Fibroblast of lung (primary cell): ENCODE data around the gene ALDH6A1. TPM values are rescaled to one million over a fixed set of nuclear protein-coding genes. Genes with fewer than 3 reads are reported as not detected.

Experiments used
- DNase-seq, 2 donors: peaks; one replicate each; pipeline versions ENCODE4 v3.0.0 to v3.0.0-alpha.2; 2010; ENCODE audit warnings: low read depth in 2 of 2
- H2AFZ ChIP-seq: 2 replicates; pipeline ENCODE4 v1.5.1; 2012; ENCODE audit warnings: low read length, control low read depth, inconsistent platforms
- H3K27ac ChIP-seq: 2 replicates; pipeline ENCODE4 v1.5.1; 2011; ENCODE audit warnings: low read length, control low read depth; ENCODE audit not compliant: insufficient read depth
- H3K27me3 ChIP-seq: 2 replicates; pipeline ENCODE4 v1.5.1; 2011; ENCODE audit warnings: mild to moderate bottlenecking, low read length; ENCODE audit not compliant: control insufficient read depth, insufficient read depth
- H3K36me3 ChIP-seq: 2 replicates; pipeline ENCODE4 v1.5.1; 2011; ENCODE audit warnings: low read length; ENCODE audit not compliant: control insufficient read depth, insufficient read depth
- H3K4me1 ChIP-seq: 2 replicates; pipeline ENCODE4 v1.5.1; 2011; ENCODE audit warnings: low read length; ENCODE audit not compliant: control insufficient read depth, insufficient read depth; ENCODE audit errors: extremely low read depth
- H3K4me2 ChIP-seq: 2 replicates; pipeline ENCODE4 v1.5.1; 2011; ENCODE audit warnings: low read length, control low read depth; ENCODE audit not compliant: insufficient read depth; ENCODE audit errors: extremely low read depth
- H3K4me3 ChIP-seq, 4 experiments: fragments of 200-600 bp in 1 of 4; sonication (generic) in 1 of 4; replicated peaks in 1 of 4; 2 replicates each; pipeline ENCODE4 v1.5.1; 2011 to 2016; ENCODE audit warnings: low read length in 4 of 4, low read depth in 3 of 4, mild to moderate bottlenecking in 3 of 4, control low read depth in 2 of 4, inconsistent platforms in 1 of 4, mixed read lengths in 1 of 4; ENCODE audit not compliant: insufficient read depth in 1 of 4; ENCODE audit errors: control extremely low read depth in 1 of 4
- H3K79me2 ChIP-seq: 2 replicates; pipeline ENCODE4 v1.5.1; 2012; ENCODE audit warnings: mild to moderate bottlenecking, low read length, inconsistent platforms; ENCODE audit not compliant: control insufficient read depth, insufficient read depth
- H3K9ac ChIP-seq: 2 replicates; pipeline ENCODE4 v1.5.1; 2011; ENCODE audit warnings: mild to moderate bottlenecking, low read length, control low read depth; ENCODE audit not compliant: insufficient read depth
- H3K9me3 ChIP-seq: 2 replicates; pipeline ENCODE4 v1.5.1; 2012; ENCODE audit warnings: low read depth, low read length; ENCODE audit not compliant: control insufficient read depth, insufficient read depth
- H4K20me1 ChIP-seq: 2 replicates; pipeline ENCODE4 v1.5.1; 2011; ENCODE audit warnings: low read length; ENCODE audit not compliant: control insufficient read depth, insufficient read depth; ENCODE audit errors: extremely low read depth
- CTCF ChIP-seq, 2 donors: IDR thresholded peaks in 1 of 2; conservative IDR thresholded peaks in 1 of 2; 1 replicate in 1 of 2; 2 replicates in 1 of 2; pipeline ENCODE4 v1.5.1; 2011 to 2012; ENCODE audit warnings: low read length in 2 of 2, control low read depth in 1 of 2, inconsistent platforms in 1 of 2, low read depth in 1 of 2, mild to moderate bottlenecking in 1 of 2
- EZH2 ChIP-seq: IDR thresholded peaks from 2 replicates; pipeline ENCODE4 v1.5.1; 2012; ENCODE audit warnings: low read length, control low read depth, mild to moderate bottlenecking; ENCODE audit errors: missing control alignments
- polyA plus RNA-seq, 2 donors: library from polyadenylated mRNA; depleted of rRNA in 1 of 2; stranded (reverse) in 1 of 2; unstranded in 1 of 2; fragments of >200 nt; gene quantifications; 2 replicates each; pipeline ENCODE4 v1.2.1, GENCODE V29; 2011 to 2012; ENCODE audit warnings: missing spikeins in 1 of 2
- total RNA-seq: library from RNA; depleted of rRNA; stranded (reverse); fragments of >200 nt; gene quantifications from 2 replicates; pipeline ENCODE4 v1.2.1, GENCODE V29; 2014

The ALDH6A1 gene
- total and polyA plus RNA-seq, 2 donors (not counting 1 experiment from before 2014, with no cell fraction given) = 16.2 to 38.6 TPM

- no peak overlapping the region for H3K4me2 ChIP-seq
- H3K9ac ChIP-seq = no peak overlapping the region
- peaks cover 9% of the 10 kb centered on the region for H3K79me2 ChIP-seq
- no peak for TF ChIP-seq EZH2
- TF ChIP-seq CTCF (conservative IDR thresholded peaks at IDR 0.05 in 1 of 2, IDR thresholded peaks at IDR 0.05 in 1 of 2; ENCODE audit: low read depth in 1 of 2, low read length in 2 of 2) = no peak
- DNase-seq = no peak
- H3K4me1 ChIP-seq = no peaks in the 10 kb centered on the region
- H3K36me3 ChIP-seq = no peaks in the 10 kb centered on the region
- no peaks in the 10 kb centered on the region for H3K9me3 ChIP-seq
- no peak overlapping the region for H3K4me3 ChIP-seq
- no peak overlapping the region for H2AFZ ChIP-seq
- H4K20me1 ChIP-seq = no peaks in the 10 kb centered on the region
- H3K27me3 ChIP-seq = no peaks in the 10 kb centered on the region
- H3K27ac ChIP-seq = no peak overlapping the region
These were observed 5.2 kb upstream of the ALDH6A1 start for GRCh38 chr14:74089251-74090020.

- no peak overlapping the region for H3K9ac ChIP-seq
- no peak for DNase-seq
- no peaks in the 10 kb centered on the region for H3K4me1 ChIP-seq
- peak overlapping the region; percentile 74 for H3K4me2 ChIP-seq
- H3K9me3 ChIP-seq = no peaks in the 10 kb centered on the region
- no peak overlapping the region for H2AFZ ChIP-seq
- peak overlapping the region; percentile 73 to 95 (median 92) for H3K4me3 ChIP-seq
- peaks cover 9% of the 10 kb centered on the region for H3K79me2 ChIP-seq
- H3K27ac ChIP-seq = peak overlapping the region; percentile 94
- H3K36me3 ChIP-seq = no peaks in the 10 kb centered on the region
- no peaks in the 10 kb centered on the region for H4K20me1 ChIP-seq
- no peaks in the 10 kb centered on the region for H3K27me3 ChIP-seq
- TF ChIP-seq EZH2 (no peak), CTCF (conservative IDR thresholded peaks at IDR 0.05 in 1 of 2, IDR thresholded peaks at IDR 0.05 in 1 of 2; ENCODE audit: low read depth in 1 of 2, low read length in 2 of 2) (no peak)
These were observed 1.6 kb upstream of the ALDH6A1 start for GRCh38 chr14:74085828-74086227.

GRCh38 chr14:74085047-74085637 is 889 bp upstream of the ALDH6A1 start:
- Histone ChIP-seq H3K4me2 (peak overlapping the region; percentile 74), H3K4me1 (no peaks in the 10 kb centered on the region), H3K9ac (peak overlapping the region; percentile 86), H3K4me3 (peak overlapping the region; percentile 73 to 95 (median 92)), H3K79me2 (peaks cover 9% of the 10 kb centered on the region), H2AFZ (peak overlapping the region; percentile 87), H3K36me3 (no peaks in the 10 kb centered on the region), H3K27me3 (no peaks in the 10 kb centered on the region), H3K27ac (peak overlapping the region; percentile 94), H4K20me1 (no peaks in the 10 kb centered on the region), H3K9me3 (no peaks in the 10 kb centered on the region)
- TF ChIP-seq EZH2 (no peak), CTCF (conservative IDR thresholded peaks at IDR 0.05 in 1 of 2, IDR thresholded peaks at IDR 0.05 in 1 of 2; ENCODE audit: low read depth in 1 of 2, low read length in 2 of 2) (no peak)
- DNase-seq = peak; percentile 36 to 62
